IPS-18c (cell line): ENCODE results near the gene AP4B1.

Experiments used
- H3K4me3 ChIP-seq: 2 replicates; pipeline ENCODE4 v1.7.0; 2013; ENCODE audit warnings: low read depth, mild to moderate bottlenecking, low read length, moderate library complexity; ENCODE audit not compliant: insufficient read depth
- H3K9me3 ChIP-seq: one replicate; pipeline ENCODE4 v1.6.1; 2013; ENCODE audit warnings: mild to moderate bottlenecking, low read length, moderate library complexity; ENCODE audit not compliant: control insufficient read depth, insufficient read depth

Gene AP4B1

GRCh38 chr1:113876176-113876575 lies 28.4 kb downstream of the AP4B1 start:
- no peaks in the 10 kb centered on the region for H3K9me3 ChIP-seq
- no peak overlapping the region for H3K4me3 ChIP-seq

- Histone ChIP-seq H3K4me3 (no peak overlapping the region), H3K9me3 (no peaks in the 10 kb centered on the region)
Measured at GRCh38 chr1:113875714-113876113, 28.9 kb downstream of the AP4B1 start.

GRCh38 chr1:113874012-113874879 lies 30.4 kb downstream of the AP4B1 start:
- no peak overlapping the region for H3K4me3 ChIP-seq

GRCh38 chr1:113872219-113872935 lies 32.2 kb downstream of the AP4B1 start:
- no peaks in the 10 kb centered on the region for H3K9me3 ChIP-seq
- no peak overlapping the region for H3K4me3 ChIP-seq

More at GRCh38 chr1:113874012-113874879, 30.4 kb downstream of the AP4B1 start:
- no peaks in the 10 kb centered on the region for H3K9me3 ChIP-seq

GRCh38 chr1:113871597-113872113 lies 32.9 kb downstream of the AP4B1 start, which contains the start of gene PTPN22:
Gene PTPN22, minus strand, starts transcription at chr1:113871712.
- no peaks in the 10 kb centered on the region for H3K9me3 ChIP-seq
- H3K4me3 ChIP-seq, result no peak within 1 kb of the TSS

- H3K4me3 ChIP-seq, result no peak overlapping the region
Measured at GRCh38 chr1:113870778-113871177, 33.8 kb downstream of the AP4B1 start.

GRCh38 chr1:113868387-113869083 lies 36.1 kb downstream of the AP4B1 start:
- no peaks in the 10 kb centered on the region for H3K9me3 ChIP-seq
- no peak overlapping the region for H3K4me3 ChIP-seq

More at GRCh38 chr1:113870778-113871177, 33.8 kb downstream of the AP4B1 start:
- H3K9me3 ChIP-seq, result no peaks in the 10 kb centered on the region

GRCh38 chr1:113861641-113862040 lies 43.0 kb downstream of the AP4B1 start:
- no peaks in the 10 kb centered on the region for H3K9me3 ChIP-seq
- H3K4me3 ChIP-seq, result no peak overlapping the region

GRCh38 chr1:113860891-113861290 lies 43.7 kb downstream of the AP4B1 start:
- Histone ChIP-seq H3K4me3 (no peak overlapping the region), H3K9me3 (no peaks in the 10 kb centered on the region)

GRCh38 chr1:113859478-113860175 lies 45.0 kb downstream of the AP4B1 start:
- Histone ChIP-seq H3K9me3 (no peaks in the 10 kb centered on the region), H3K4me3 (no peak overlapping the region)

- no peak overlapping the region for H3K4me3 ChIP-seq
- no peaks in the 10 kb centered on the region for H3K9me3 ChIP-seq
Measured at GRCh38 chr1:113858982-113859381, 45.6 kb downstream of the AP4B1 start.

- Histone ChIP-seq H3K4me3 (no peak overlapping the region), H3K9me3 (no peaks in the 10 kb centered on the region)
Measured at GRCh38 chr1:113858418-113858817, 46.2 kb downstream of the AP4B1 start.

- no peak overlapping the region for H3K4me3 ChIP-seq
- no peaks in the 10 kb centered on the region for H3K9me3 ChIP-seq
Measured at GRCh38 chr1:113857776-113858175, 46.8 kb downstream of the AP4B1 start.

GRCh38 chr1:113856401-113856790 lies 48.2 kb downstream of the AP4B1 start:
- no peaks in the 10 kb centered on the region for H3K9me3 ChIP-seq
- H3K4me3 ChIP-seq, result no peak overlapping the region

- Histone ChIP-seq H3K9me3 (no peaks in the 10 kb centered on the region), H3K4me3 (no peak overlapping the region)
Measured at GRCh38 chr1:113855630-113856400, 48.8 kb downstream of the AP4B1 start.

GRCh38 chr1:113854234-113854633 lies 50.4 kb downstream of the AP4B1 start:
- no peak overlapping the region for H3K4me3 ChIP-seq
- H3K9me3 ChIP-seq, result no peaks in the 10 kb centered on the region
